Fibroblast of lung (primary cell): Measurements from ENCODE around the gene C1orf105. TPM values are rescaled to one million over a fixed set of nuclear protein-coding genes. Genes with fewer than 3 reads are reported as not detected.
"Not testable (repeated sequence)": the region's sequence is repeated elsewhere in the genome, so short reads cannot be mapped to it uniquely, and the experiment has no call there.

Experiments used
- DNase-seq, 2 donors: peaks; one replicate each; pipeline versions ENCODE4 v3.0.0 to v3.0.0-alpha.2; 2010; ENCODE audit warnings: low read depth in 2 of 2
- H2AFZ ChIP-seq: 2 replicates; pipeline ENCODE4 v1.5.1; 2012; ENCODE audit warnings: low read length, control low read depth, inconsistent platforms
- H3K27ac ChIP-seq: 2 replicates; pipeline ENCODE4 v1.5.1; 2011; ENCODE audit warnings: low read length, control low read depth; ENCODE audit not compliant: insufficient read depth
- H3K27me3 ChIP-seq: 2 replicates; pipeline ENCODE4 v1.5.1; 2011; ENCODE audit warnings: mild to moderate bottlenecking, low read length; ENCODE audit not compliant: control insufficient read depth, insufficient read depth
- H3K36me3 ChIP-seq: 2 replicates; pipeline ENCODE4 v1.5.1; 2011; ENCODE audit warnings: low read length; ENCODE audit not compliant: control insufficient read depth, insufficient read depth
- H3K4me1 ChIP-seq: 2 replicates; pipeline ENCODE4 v1.5.1; 2011; ENCODE audit warnings: low read length; ENCODE audit not compliant: control insufficient read depth, insufficient read depth; ENCODE audit errors: extremely low read depth
- H3K4me2 ChIP-seq: 2 replicates; pipeline ENCODE4 v1.5.1; 2011; ENCODE audit warnings: low read length, control low read depth; ENCODE audit not compliant: insufficient read depth; ENCODE audit errors: extremely low read depth
- H3K4me3 ChIP-seq, 4 experiments: fragments of 200-600 bp in 1 of 4; sonication (generic) in 1 of 4; replicated peaks in 1 of 4; 2 replicates each; pipeline ENCODE4 v1.5.1; 2011 to 2016; ENCODE audit warnings: low read length in 4 of 4, low read depth in 3 of 4, mild to moderate bottlenecking in 3 of 4, control low read depth in 2 of 4, inconsistent platforms in 1 of 4, mixed read lengths in 1 of 4; ENCODE audit not compliant: insufficient read depth in 1 of 4; ENCODE audit errors: control extremely low read depth in 1 of 4
- H3K79me2 ChIP-seq: 2 replicates; pipeline ENCODE4 v1.5.1; 2012; ENCODE audit warnings: mild to moderate bottlenecking, low read length, inconsistent platforms; ENCODE audit not compliant: control insufficient read depth, insufficient read depth
- H3K9ac ChIP-seq: 2 replicates; pipeline ENCODE4 v1.5.1; 2011; ENCODE audit warnings: mild to moderate bottlenecking, low read length, control low read depth; ENCODE audit not compliant: insufficient read depth
- H3K9me3 ChIP-seq: 2 replicates; pipeline ENCODE4 v1.5.1; 2012; ENCODE audit warnings: low read depth, low read length; ENCODE audit not compliant: control insufficient read depth, insufficient read depth
- H4K20me1 ChIP-seq: 2 replicates; pipeline ENCODE4 v1.5.1; 2011; ENCODE audit warnings: low read length; ENCODE audit not compliant: control insufficient read depth, insufficient read depth; ENCODE audit errors: extremely low read depth
- CTCF ChIP-seq, 2 donors: IDR thresholded peaks in 1 of 2; conservative IDR thresholded peaks in 1 of 2; 1 replicate in 1 of 2; 2 replicates in 1 of 2; pipeline ENCODE4 v1.5.1; 2011 to 2012; ENCODE audit warnings: low read length in 2 of 2, control low read depth in 1 of 2, inconsistent platforms in 1 of 2, low read depth in 1 of 2, mild to moderate bottlenecking in 1 of 2
- EZH2 ChIP-seq: IDR thresholded peaks from 2 replicates; pipeline ENCODE4 v1.5.1; 2012; ENCODE audit warnings: low read length, control low read depth, mild to moderate bottlenecking; ENCODE audit errors: missing control alignments
- polyA minus RNA-seq: library from RNA; depleted of rRNA, polyadenylated mRNA; stranded (reverse); fragments of >200 nt; gene quantifications from 2 replicates; pipeline ENCODE4 v1.2.3, GENCODE V29; 2011; ENCODE audit warnings: low replicate concordance
- polyA plus RNA-seq, 2 donors: library from polyadenylated mRNA; depleted of rRNA in 1 of 2; stranded (reverse) in 1 of 2; unstranded in 1 of 2; fragments of >200 nt; gene quantifications; 2 replicates each; pipeline ENCODE4 v1.2.1, GENCODE V29; 2011 to 2012; ENCODE audit warnings: missing spikeins in 1 of 2
- total RNA-seq: library from RNA; depleted of rRNA; stranded (reverse); fragments of >200 nt; gene quantifications from 2 replicates; pipeline ENCODE4 v1.2.1, GENCODE V29; 2014

C1orf105 gene
- total RNA-seq (not detected in 2 replicates), polyA plus RNA-seq (not detected in 2 replicates), polyA minus RNA-seq (not detected in 2 replicates)
- not detected in 2 replicates for polyA plus RNA-seq (2012)

- Histone ChIP-seq H3K9ac (no peak within 1 kb of the TSS), H3K79me2 (no peaks in the 10 kb centered on the region), H3K36me3 (no peaks in the 10 kb centered on the region), H2AFZ (no peak within 1 kb of the TSS), H4K20me1 (no peaks in the 10 kb centered on the region), H3K27me3 (no peaks in the 10 kb centered on the region), H3K4me2 (no peak within 1 kb of the TSS), H3K9me3 (no peaks in the 10 kb centered on the region), H3K27ac (no peak within 1 kb of the TSS), H3K4me1 (no peaks in the 10 kb centered on the region), H3K4me3 (no peak within 1 kb of the TSS)
- TF ChIP-seq EZH2 (no peak), CTCF (conservative IDR thresholded peaks at IDR 0.05 in 1 of 2, IDR thresholded peaks at IDR 0.05 in 1 of 2; ENCODE audit: low read depth in 1 of 2, low read length in 2 of 2) (no peak)
- DNase-seq: no peak
Measured at GRCh38 chr1:172420385-172420784, at the start of gene C1orf105. TSS of gene C1orf105 (plus strand) at chr1:172420685. CDS start at chr1:172420886, 201 bp downstream.

- H3K79me2 ChIP-seq, H3K27ac ChIP-seq, H2AFZ ChIP-seq, H3K9ac ChIP-seq, DNase-seq, H3K36me3 ChIP-seq, H3K27me3 ChIP-seq, H3K4me2 ChIP-seq, H3K9me3 ChIP-seq, H3K4me1 ChIP-seq, H4K20me1 ChIP-seq, H3K4me3 ChIP-seq: not testable (repeated sequence)
Measured at GRCh38 chr1:172371646-172372045, 48.8 kb upstream of the C1orf105 start.

GRCh38 chr1:172373864-172374263, 46.6 kb upstream of the C1orf105 start:
- Histone ChIP-seq H3K4me2 (no peak overlapping the region), H3K27me3 (no peaks in the 10 kb centered on the region), H3K9ac (no peak overlapping the region), H3K4me3 (no peak overlapping the region), H3K4me1 (no peaks in the 10 kb centered on the region), H3K36me3 (no peaks in the 10 kb centered on the region), H3K27ac (no peak overlapping the region), H2AFZ (no peak overlapping the region), H4K20me1 (no peaks in the 10 kb centered on the region), H3K9me3 (no peaks in the 10 kb centered on the region), H3K79me2 (no peaks in the 10 kb centered on the region)
- TF ChIP-seq EZH2: no peak
- peak; percentile 34 to 60 for DNase-seq

DNA sequence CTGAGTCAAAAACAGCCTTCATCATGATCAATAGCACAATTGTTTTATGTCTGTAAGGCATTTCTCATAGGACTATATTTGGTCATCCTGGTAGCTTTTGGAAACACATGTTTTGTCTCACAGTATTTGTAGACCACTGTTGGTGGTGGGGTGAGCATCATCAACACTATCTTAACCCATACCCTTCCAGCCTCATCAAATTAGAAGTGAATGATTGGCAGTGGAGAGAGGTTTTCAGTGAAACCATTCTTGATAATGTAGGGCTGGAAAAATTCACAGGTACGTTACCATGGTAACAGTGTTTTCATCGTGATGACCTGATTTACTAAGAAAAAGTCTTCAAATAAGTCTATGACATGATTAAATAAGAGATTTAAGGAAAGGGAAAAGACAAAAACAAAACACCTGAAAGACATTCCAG, 45.3 kb upstream of the C1orf105 start:
- Histone ChIP-seq H3K4me1 (no peaks in the 10 kb centered on the region), H2AFZ (no peak overlapping the region), H3K27ac (no peak overlapping the region), H3K9ac (no peak overlapping the region), H3K36me3 (no peaks in the 10 kb centered on the region), H3K79me2 (no peaks in the 10 kb centered on the region), H3K27me3 (no peaks in the 10 kb centered on the region), H4K20me1 (no peaks in the 10 kb centered on the region), H3K9me3 (no peaks in the 10 kb centered on the region), H3K4me3 (no peak overlapping the region), H3K4me2 (no peak overlapping the region)
- no peak for DNase-seq
- TF ChIP-seq EZH2 (no peak), CTCF (conservative IDR thresholded peaks at IDR 0.05 in 1 of 2, IDR thresholded peaks at IDR 0.05 in 1 of 2; ENCODE audit: low read depth in 1 of 2, low read length in 2 of 2) (no peak)
